Measurements from ENCODE around the gene NDC1. TPM values are rescaled to one million over a fixed set of nuclear protein-coding genes. Genes with fewer than 3 reads are reported as not detected.
"Not testable (repeated sequence)": the region's sequence is repeated elsewhere in the genome, so short reads cannot be mapped to it uniquely, and the experiment has no call there.

Gene NDC1
- 24.5 to 36.1 TPM (median 30.5 TPM) in 3 replicates for polyA plus RNA-seq
- 2.4 TPM for polyA plus RNA-seq (2011; ENCODE audit: low read depth)
- 8.9 and 17.8 TPM in 2 replicates for polyA plus RNA-seq (2011; cell fraction: cytosol; rRNA removed)
- 17.0 and 22.9 TPM in 2 replicates for polyA plus RNA-seq (2011; cell fraction: nucleus; rRNA removed)
- polyA plus RNA-seq (2012; ENCODE audit: low replicate concordance) = 7.8 and 16.9 TPM in 2 replicates
- polyA minus RNA-seq = 23.8 to 82.7 TPM (median 46.5 TPM) in 3 replicates
- polyA minus RNA-seq (2011; cell fraction: cytosol; rRNA and poly(A)+ RNA removed) = 16.5 TPM
- 25.1 and 38.9 TPM in 2 replicates for polyA minus RNA-seq (2011; cell fraction: nucleus; rRNA and poly(A)+ RNA removed)

GRCh38 chr1:53837924-53838653, at the start of gene NDC1:
Gene NDC1, minus strand, starts transcription at chr1:53838296. Its CDS starts 35 bp downstream, at chr1:53838261.
- peak; percentile 73 for DNase-seq (ENCODE audit: low read depth, low spot score)
- no peaks in the 10 kb centered on the region for H3K27me3 ChIP-seq (ENCODE audit: control insufficient read depth, extremely low read depth, insufficient read depth, low read length)
- peaks cover 10% of the 10 kb centered on the region for H3K4me1 ChIP-seq (ENCODE audit: control insufficient read depth, extremely low read depth, insufficient read depth, low read length)
- peak within 1 kb of the TSS; percentile 51 to 100 (median 96) for H3K4me3 ChIP-seq (ENCODE audit: control insufficient read depth in 2 of 3, extremely low read depth in 1 of 3, insufficient read depth in 2 of 3, low read depth in 1 of 3, low read length in 3 of 3)
- peak within 1 kb of the TSS; percentile 91 for H3K27ac ChIP-seq (ENCODE audit: control insufficient read depth, insufficient read depth, low read length)
- no peaks in the 10 kb centered on the region for H3K36me3 ChIP-seq (ENCODE audit: control insufficient read depth in 2 of 2, extremely low read depth in 1 of 2, insufficient read depth in 2 of 2, low read length in 2 of 2)
- TF ChIP-seq EZH2 (IDR thresholded peaks at IDR 0.05; ENCODE audit: low read length) = no peak
- TF ChIP-seq, protein P1, sequence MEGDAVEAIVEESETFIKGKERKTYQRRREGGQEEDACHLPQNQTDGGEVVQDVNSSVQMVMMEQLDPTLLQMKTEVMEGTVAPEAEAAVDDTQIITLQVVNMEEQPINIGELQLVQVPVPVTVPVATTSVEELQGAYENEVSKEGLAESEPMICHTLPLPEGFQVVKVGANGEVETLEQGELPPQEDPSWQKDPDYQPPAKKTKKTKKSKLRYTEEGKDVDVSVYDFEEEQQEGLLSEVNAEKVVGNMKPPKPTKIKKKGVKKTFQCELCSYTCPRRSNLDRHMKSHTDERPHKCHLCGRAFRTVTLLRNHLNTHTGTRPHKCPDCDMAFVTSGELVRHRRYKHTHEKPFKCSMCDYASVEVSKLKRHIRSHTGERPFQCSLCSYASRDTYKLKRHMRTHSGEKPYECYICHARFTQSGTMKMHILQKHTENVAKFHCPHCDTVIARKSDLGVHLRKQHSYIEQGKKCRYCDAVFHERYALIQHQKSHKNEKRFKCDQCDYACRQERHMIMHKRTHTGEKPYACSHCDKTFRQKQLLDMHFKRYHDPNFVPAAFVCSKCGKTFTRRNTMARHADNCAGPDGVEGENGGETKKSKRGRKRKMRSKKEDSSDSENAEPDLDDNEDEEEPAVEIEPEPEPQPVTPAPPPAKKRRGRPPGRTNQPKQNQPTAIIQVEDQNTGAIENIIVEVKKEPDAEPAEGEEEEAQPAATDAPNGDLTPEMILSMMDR (optimal IDR thresholded peaks at IDR 0.05 in 1 of 3, IDR thresholded peaks at IDR 0.05 in 1 of 3, conservative IDR thresholded peaks at IDR 0.05 in 1 of 3; ENCODE audit: extremely low read depth in 1 of 3, insufficient read depth in 2 of 3, low read length in 3 of 3) = peak in 1 of 3 experiments; percentile 8
- peak within 1 kb of the TSS; percentile 98 for H2AFZ ChIP-seq (ENCODE audit: control insufficient read depth, low read length)
- H3K4me2 ChIP-seq (ENCODE audit: control insufficient read depth, extremely low read depth, insufficient read depth, low read depth, low read length) = peak within 1 kb of the TSS; percentile 86
- no peaks in the 10 kb centered on the region for H3K9me3 ChIP-seq (ENCODE audit: control insufficient read depth, low read depth, low read length)
- no peaks in the 10 kb centered on the region for H4K20me1 ChIP-seq (ENCODE audit: control insufficient read depth, extremely low read depth, insufficient read depth, low read length)
- peak within 1 kb of the TSS; percentile 93 for H3K9ac ChIP-seq (ENCODE audit: control insufficient read depth, extremely low read depth, insufficient read depth, low read length)
- dilution Hi-C loops (cut with MboI; ENCODE audit: extremely low pct_ligation_motif_present, low sequenced_read_pairs) = no loop called here
- H3K79me2 ChIP-seq (ENCODE audit: control insufficient read depth, insufficient read depth, low read length) = peaks cover 45% of the 10 kb centered on the region
- H3K9me1 ChIP-seq (ENCODE audit: control insufficient read depth, extremely low read depth, insufficient read depth, low read length) = no peaks in the 10 kb centered on the region
- FAIRE-seq = no peak

DNA sequence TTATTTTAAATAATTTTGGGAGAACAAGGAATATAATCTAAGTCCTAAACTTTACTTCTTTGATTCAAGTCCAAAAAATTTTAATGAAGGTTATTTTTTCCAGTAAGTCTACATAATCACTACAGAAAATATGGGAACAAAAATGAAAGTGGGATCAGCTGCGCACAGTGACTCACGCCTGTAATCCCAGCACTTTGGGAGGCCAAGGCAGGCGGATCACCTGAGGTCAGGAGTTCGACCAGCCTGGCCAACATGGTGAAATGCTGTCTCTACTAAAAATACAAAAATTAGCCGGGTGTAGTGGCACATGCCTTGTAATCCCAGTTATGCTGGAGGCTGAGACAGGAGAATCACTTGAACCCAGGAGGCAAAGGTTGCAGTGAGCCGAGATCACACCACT, 45.5 kb upstream of the NDC1 start:
- H3K36me3 ChIP-seq (ENCODE audit: control insufficient read depth in 2 of 2, extremely low read depth in 1 of 2, insufficient read depth in 2 of 2, low read length in 2 of 2); DNase-seq (ENCODE audit: low read depth, low spot score); H3K79me2 ChIP-seq (ENCODE audit: control insufficient read depth, insufficient read depth, low read length); H3K4me2 ChIP-seq (ENCODE audit: control insufficient read depth, extremely low read depth, insufficient read depth, low read depth, low read length); H3K27me3 ChIP-seq (ENCODE audit: control insufficient read depth, extremely low read depth, insufficient read depth, low read length); H3K27ac ChIP-seq (ENCODE audit: control insufficient read depth, insufficient read depth, low read length); H3K9ac ChIP-seq (ENCODE audit: control insufficient read depth, extremely low read depth, insufficient read depth, low read length); H3K4me1 ChIP-seq (ENCODE audit: control insufficient read depth, extremely low read depth, insufficient read depth, low read length); H4K20me1 ChIP-seq (ENCODE audit: control insufficient read depth, extremely low read depth, insufficient read depth, low read length); H3K9me1 ChIP-seq (ENCODE audit: control insufficient read depth, extremely low read depth, insufficient read depth, low read length); dilution Hi-C loops (cut with MboI; ENCODE audit: extremely low pct_ligation_motif_present, low sequenced_read_pairs); FAIRE-seq; H2AFZ ChIP-seq (ENCODE audit: control insufficient read depth, low read length); H3K9me3 ChIP-seq (ENCODE audit: control insufficient read depth, low read depth, low read length); H3K4me3 ChIP-seq (ENCODE audit: control insufficient read depth in 2 of 3, extremely low read depth in 1 of 3, insufficient read depth in 2 of 3, low read depth in 1 of 3, low read length in 3 of 3): not testable (repeated sequence)

- H3K4me3 ChIP-seq (ENCODE audit: control insufficient read depth in 2 of 3, extremely low read depth in 1 of 3, insufficient read depth in 2 of 3, low read depth in 1 of 3, low read length in 3 of 3); FAIRE-seq; H3K9ac ChIP-seq (ENCODE audit: control insufficient read depth, extremely low read depth, insufficient read depth, low read length); H3K36me3 ChIP-seq (ENCODE audit: control insufficient read depth in 2 of 2, extremely low read depth in 1 of 2, insufficient read depth in 2 of 2, low read length in 2 of 2); dilution Hi-C loops (cut with MboI; ENCODE audit: extremely low pct_ligation_motif_present, low sequenced_read_pairs); H3K27me3 ChIP-seq (ENCODE audit: control insufficient read depth, extremely low read depth, insufficient read depth, low read length); H3K9me3 ChIP-seq (ENCODE audit: control insufficient read depth, low read depth, low read length); H2AFZ ChIP-seq (ENCODE audit: control insufficient read depth, low read length); H4K20me1 ChIP-seq (ENCODE audit: control insufficient read depth, extremely low read depth, insufficient read depth, low read length); H3K4me2 ChIP-seq (ENCODE audit: control insufficient read depth, extremely low read depth, insufficient read depth, low read depth, low read length); DNase-seq (ENCODE audit: low read depth, low spot score); H3K27ac ChIP-seq (ENCODE audit: control insufficient read depth, insufficient read depth, low read length); H3K79me2 ChIP-seq (ENCODE audit: control insufficient read depth, insufficient read depth, low read length); H3K4me1 ChIP-seq (ENCODE audit: control insufficient read depth, extremely low read depth, insufficient read depth, low read length); H3K9me1 ChIP-seq (ENCODE audit: control insufficient read depth, extremely low read depth, insufficient read depth, low read length): not testable (repeated sequence)
Measured at GRCh38 chr1:53881853-53882252, 43.8 kb upstream of the NDC1 start.
